ENCODE data around the gene HOXC9. TPM values are rescaled to one million over a fixed set of nuclear protein-coding genes. Genes with fewer than 3 reads are reported as not detected.

Gene HOXC9
- polyA plus RNA-seq, 12 donors, result 0.33 to 3.2 (median 0.72) TPM; not detected in 2

- DNase-seq, result no peak
Observed at GRCh38 chr12:54051026-54051842, 51.3 kb downstream of the HOXC9 start.

DNA sequence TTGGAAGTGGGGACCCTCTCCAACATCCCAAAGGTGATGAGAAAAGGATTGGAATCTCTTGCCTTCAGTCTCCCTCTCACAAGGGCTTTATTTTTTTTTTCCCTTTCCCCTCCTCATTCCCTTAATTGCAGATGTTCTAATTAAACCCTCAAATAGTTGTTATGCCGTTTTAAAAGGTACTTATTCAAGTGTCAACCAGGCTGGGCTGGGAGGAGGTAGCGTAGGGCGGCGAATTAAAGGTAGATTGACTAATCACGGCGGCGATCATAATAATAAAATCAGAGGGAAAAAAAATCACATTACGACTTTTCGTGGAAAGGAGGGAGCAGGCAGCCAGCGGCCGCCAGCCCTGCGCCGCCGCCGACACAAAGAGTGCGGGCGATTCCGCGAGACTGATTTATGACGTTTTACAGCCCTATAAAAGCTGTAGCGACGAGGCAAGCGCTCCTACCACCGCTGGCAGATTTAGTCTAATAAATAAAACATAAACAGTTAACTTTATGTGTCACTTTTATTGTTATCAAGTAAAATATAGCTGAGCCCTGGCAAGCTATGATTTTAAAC, 52.0 kb downstream of the HOXC9 start:
- no peak for DNase-seq

DNA sequence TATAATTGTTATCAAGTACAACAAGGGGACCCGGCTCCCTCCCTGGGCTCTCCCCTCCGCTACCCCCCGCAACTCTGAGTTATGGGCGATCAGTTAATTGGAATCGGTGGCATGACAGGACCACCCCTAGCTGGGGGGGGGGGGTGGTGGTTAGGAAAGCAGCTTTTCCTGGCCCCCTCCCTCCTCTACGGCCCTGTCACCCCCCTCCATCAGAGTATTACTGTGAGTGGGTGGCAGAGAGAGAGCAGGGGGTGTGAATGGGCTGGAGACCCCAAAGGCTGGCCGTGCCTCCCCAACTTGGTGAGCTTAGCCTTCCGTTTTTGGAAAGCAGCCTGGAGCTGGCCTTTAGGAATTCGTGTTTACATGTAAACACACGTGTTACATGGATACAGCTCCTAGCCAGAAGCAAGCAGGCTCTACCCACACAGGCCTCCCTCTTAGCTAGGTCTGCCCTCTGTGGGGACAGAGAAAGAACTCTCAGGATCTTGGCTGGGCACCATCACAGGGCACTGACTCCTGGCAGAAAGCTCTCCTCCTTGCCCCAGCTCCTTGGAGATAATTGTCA, 52.6 kb downstream of the HOXC9 start:
- DNase-seq, result no peak

Other genes with a start within 250 kb of the HOXC9 start
- gene CISTR, start 248.2 kb upstream of the HOXC9 start, polyA plus RNA-seq (ENCODE audit: insufficient read length in 12 of 12), result not detected
- gene HOXC13, start 61.3 kb upstream of the HOXC9 start, polyA plus RNA-seq (ENCODE audit: insufficient read length in 12 of 12), result 1 to 10 TPM in 1 of 12 donors, under 1 TPM in 2, not detected in 9; 0.28 to 1.4 (median 0.86) TPM
- under 1 TPM in 1 of 12 donors, not detected in 11; 0.08 TPM for gene HOXC12, start 45.3 kb upstream of the HOXC9 start, polyA plus RNA-seq (ENCODE audit: insufficient read length in 12 of 12)
- gene HOXC11, start 27.0 kb upstream of the HOXC9 start, polyA plus RNA-seq (ENCODE audit: insufficient read length in 12 of 12), result under 1 TPM in 1 of 12 donors, not detected in 11; 0.08 TPM
- under 1 TPM in 1 of 12 donors, not detected in 11; 0.11 TPM for gene HOTAIR, start 25.2 kb upstream of the HOXC9 start, polyA plus RNA-seq (ENCODE audit: insufficient read length in 12 of 12)
- 1 to 10 TPM in 2 of 12 donors, under 1 TPM in 6, not detected in 4; 0.20 to 2.0 (median 0.57) TPM for gene HOXC10, start 15.0 kb upstream of the HOXC9 start, polyA plus RNA-seq (ENCODE audit: insufficient read length in 12 of 12)
- gene HOXC8, start 8.8 kb downstream of the HOXC9 start, polyA plus RNA-seq (ENCODE audit: insufficient read length in 12 of 12), result 1 to 10 TPM in 3 of 12 donors, under 1 TPM in 7, not detected in 2; 0.21 to 9.7 (median 0.68) TPM
- gene HOXC6, start 28.3 kb downstream of the HOXC9 start, polyA plus RNA-seq (ENCODE audit: insufficient read length in 12 of 12), result 10 to 100 TPM in 2 of 12 donors, 1 to 10 TPM in 8, not detected in 2; 3.0 to 20.5 (median 5.9) TPM
- 1 to 10 TPM in 2 of 12 donors, under 1 TPM in 8, not detected in 2; 0.25 to 1.8 (median 0.75) TPM for gene HOXC5, start 32.9 kb downstream of the HOXC9 start, polyA plus RNA-seq (ENCODE audit: insufficient read length in 12 of 12)
- gene HOXC4, start 53.7 kb downstream of the HOXC9 start, polyA plus RNA-seq (ENCODE audit: insufficient read length in 12 of 12), result 10 to 100 TPM in 5 of 12 donors, 1 to 10 TPM in 5, not detected in 2; 4.2 to 25.6 (median 9.1) TPM
- 10 to 100 TPM in 11 of 12 donors, not detected in 1; 18.2 to 35.4 (median 22.1) TPM for gene SMUG1, start 188.8 kb downstream of the HOXC9 start, polyA plus RNA-seq (ENCODE audit: insufficient read length in 12 of 12)